ENCODE measurements around the gene GPR152.

Gene GPR152

GRCh38 chr11:67455054-67455453 lies 2.5 kb upstream of the GPR152 start, which contains the start of gene CABP4:
CABP4 (plus strand) TSS chr11:67455354; CDS start chr11:67455424, 70 bp downstream.
- Histone ChIP-seq H3K27me3 (no peaks in the 10 kb centered on the region), H3K36me3 (no peaks in the 10 kb centered on the region), H3K27ac (no peak within 1 kb of the TSS), H3K4me1 (ENCODE audit: control insufficient read depth in 1 of 2, insufficient read depth in 1 of 2, low read depth in 1 of 2, low read length in 1 of 2) (no peaks in the 10 kb centered on the region), H3K4me3 (ENCODE audit: low read depth in 1 of 2, low read length in 1 of 2) (no peak within 1 kb of the TSS), H3K9me3 (no peaks in the 10 kb centered on the region)
- no peak for TF ChIP-seq CTCF (IDR thresholded peaks at IDR 0.05)

- no peaks in the 10 kb centered on the region for H3K27me3 ChIP-seq
- no peaks in the 10 kb centered on the region for H3K36me3 ChIP-seq
- no peak for TF ChIP-seq CTCF (IDR thresholded peaks at IDR 0.05)
- H3K9me3 ChIP-seq, result no peaks in the 10 kb centered on the region
- H3K27ac ChIP-seq, result no peak overlapping the region
- H3K4me1 ChIP-seq (ENCODE audit: control insufficient read depth in 1 of 2, insufficient read depth in 1 of 2, low read depth in 1 of 2, low read length in 1 of 2), result peaks cover 0 to 5% of the 10 kb centered on the region in 2 experiments
- no peak overlapping the region for H3K4me3 ChIP-seq (ENCODE audit: low read depth in 1 of 2, low read length in 1 of 2)
Observed at GRCh38 chr11:67453816-67454732, 1.5 kb upstream of the GPR152 start.

- H3K4me1 ChIP-seq (ENCODE audit: control insufficient read depth in 1 of 2, insufficient read depth in 1 of 2, low read depth in 1 of 2, low read length in 1 of 2), result peaks cover 0 to 6% of the 10 kb centered on the region in 2 experiments
- TF ChIP-seq CTCF (IDR thresholded peaks at IDR 0.05), result no peak
- H3K9me3 ChIP-seq, result no peaks in the 10 kb centered on the region
- H3K4me3 ChIP-seq (ENCODE audit: low read depth in 1 of 2, low read length in 1 of 2), result no peak overlapping the region
- no peak overlapping the region for H3K27ac ChIP-seq
- H3K27me3 ChIP-seq, result no peaks in the 10 kb centered on the region
- no peaks in the 10 kb centered on the region for H3K36me3 ChIP-seq
Observed at GRCh38 chr11:67451658-67451976, 912 bp downstream of the GPR152 start.

- Histone ChIP-seq H3K27ac (no peak overlapping the region), H3K4me3 (ENCODE audit: low read depth in 1 of 2, low read length in 1 of 2) (no peak overlapping the region), H3K9me3 (no peaks in the 10 kb centered on the region), H3K4me1 (ENCODE audit: control insufficient read depth in 1 of 2, insufficient read depth in 1 of 2, low read depth in 1 of 2, low read length in 1 of 2) (peaks cover 0 to 6% of the 10 kb centered on the region in 2 experiments), H3K36me3 (no peaks in the 10 kb centered on the region), H3K27me3 (no peaks in the 10 kb centered on the region)
- no peak for TF ChIP-seq CTCF (IDR thresholded peaks at IDR 0.05)
Observed at GRCh38 chr11:67450796-67451657, 1.5 kb downstream of the GPR152 start.

GRCh38 chr11:67449116-67449844 lies 3.2 kb downstream of the GPR152 start:
- H3K9me3 ChIP-seq, result no peaks in the 10 kb centered on the region
- H3K27me3 ChIP-seq, result no peaks in the 10 kb centered on the region
- peaks cover 2 to 9% of the 10 kb centered on the region in 2 experiments for H3K4me1 ChIP-seq (ENCODE audit: control insufficient read depth in 1 of 2, insufficient read depth in 1 of 2, low read depth in 1 of 2, low read length in 1 of 2)
- H3K36me3 ChIP-seq, result no peaks in the 10 kb centered on the region
- H3K27ac ChIP-seq, result peak overlapping the region; percentile 54
- no peak overlapping the region for H3K4me3 ChIP-seq (ENCODE audit: low read depth in 1 of 2, low read length in 1 of 2)
- TF ChIP-seq CTCF (IDR thresholded peaks at IDR 0.05), result no peak
